ENCODE measurements around the gene RPRD1B. TPM values are rescaled to one million over a fixed set of nuclear protein-coding genes. Genes with fewer than 3 reads are reported as not detected.

The RPRD1B gene
- total and polyA plus RNA-seq, 2 of the 13 experiments (the other 11 are each of a cell fraction or from before 2014, with no cell fraction given) = 31.1 to 41.5 TPM

GRCh38 chr20:38133680-38134426 is 100.3 kb downstream of the RPRD1B start (continued):
- TF ChIP-seq ZNF292 (CRISPR knock-in tag; IDR thresholded peaks at IDR 0.05; ENCODE audit: borderline replicate concordance, low read depth) (no peak), MYNN (CRISPR knock-in tag; IDR thresholded peaks at IDR 0.05; ENCODE audit: low read depth) (no peak), TCF12 (IDR thresholded peaks at IDR 0.05) (no peak), TCF12 (CRISPR knock-in tag; IDR thresholded peaks at IDR 0.05) (no peak), ESRRA (CRISPR knock-in tag; IDR thresholded peaks at IDR 0.05; ENCODE audit: low read depth) (peak; percentile 75; the same call in 1 of the 2 replicates), ATRX (CRISPR knock-in tag; IDR thresholded peaks at IDR 0.05; ENCODE audit: borderline replicate concordance) (no peak), SETDB1 (CRISPR knock-in tag; IDR thresholded peaks at IDR 0.05; ENCODE audit: borderline replicate concordance) (0 out of 2 replicates have a peak, but pooled peaks have one; percentile 43), HOMEZ (CRISPR knock-in tag; IDR thresholded peaks at IDR 0.05; ENCODE audit: low read depth) (no peak), ZNF354B (CRISPR knock-in tag; IDR thresholded peaks at IDR 0.05) (no peak), MXD1 (CRISPR knock-in tag; IDR thresholded peaks at IDR 0.05) (no peak), PATZ1 (CRISPR knock-in tag; IDR thresholded peaks at IDR 0.05) (0 out of 2 replicates have a peak, but pooled peaks have one; percentile 11), GATAD1 (CRISPR knock-in tag; IDR thresholded peaks at IDR 0.05) (no peak), ATF6 (CRISPR knock-in tag; conservative IDR thresholded peaks at IDR 0.05) (no peak), HIC2 (CRISPR knock-in tag; IDR thresholded peaks at IDR 0.05; ENCODE audit: low read depth) (no peak), THAP8 (CRISPR knock-in tag; IDR thresholded peaks at IDR 0.05; ENCODE audit: borderline replicate concordance) (no peak), THAP7 (CRISPR knock-in tag; IDR thresholded peaks at IDR 0.05) (0 out of 2 replicates have a peak, but pooled peaks have one; percentile 11), ZNF75D (CRISPR knock-in tag; IDR thresholded peaks at IDR 0.05; ENCODE audit: borderline replicate concordance) (no peak), BRD4 (CRISPR knock-in tag; IDR thresholded peaks at IDR 0.05) (no peak)
